Panc1 (cell line): ENCODE data around the gene PHC2. TPM values are rescaled to one million over a fixed set of nuclear protein-coding genes. Genes with fewer than 3 reads are reported as not detected.
A peak's percentile ranks its signal among the peaks of the same experiment; 100 is the strongest.

ENCODE experiments used
- ATAC-seq: fragments of 200-7000 bp; cut with Tn5 transposase; 2 replicates; pipeline ENCODE4 v1.9.1; 2020; ENCODE audit warnings: mild to moderate bottlenecking, moderate library complexity
- BruUV-seq: library from RNA; stranded (reverse); fragments of 400-500 nt; replicated peaks from 2 replicates; lab custom pipeline; 2021; lab: Mats Ljungman, UMichigan
- CTCF ChIA-PET: fragments of 300-600 bp; sonication (Branson Sonifier 250); formaldehyde crosslinking; loops from one replicate; lab custom pipeline; 2022; ENCODE audit warnings: antibody characterized with exemption; lab: Charles Lee
- POLR2A ChIA-PET: fragments of 300-600 bp; sonication (Branson Sonifier 250); formaldehyde crosslinking; loops from one replicate; lab custom pipeline; 2022; ENCODE audit warnings: antibody characterized with exemption; lab: Charles Lee
- DNase-seq: peaks from one replicate; pipeline ENCODE4 v3.0.0-alpha.2; 2010; ENCODE audit warnings: low read depth, low spot score
- H3K27ac ChIP-seq: 2 replicates; pipeline ENCODE4 v1.5.1; 2011; ENCODE audit warnings: mild to moderate bottlenecking, low read length, inconsistent platforms
- H3K27me3 ChIP-seq: fragments of 200-500 bp; sonication (Bioruptor generic); 2 replicates; pipeline ENCODE4 v1.6.0; 2014; ENCODE audit warnings: low read length, inconsistent platforms; ENCODE audit not compliant: control insufficient read depth, insufficient read depth
- H3K36me3 ChIP-seq: fragments of 200-500 bp; sonication (Bioruptor generic); 2 replicates; pipeline ENCODE4 v1.5.1; 2014; ENCODE audit warnings: inconsistent platforms, mild to moderate bottlenecking, low read length, moderate library complexity; ENCODE audit not compliant: control insufficient read depth, insufficient read depth
- H3K4me1 ChIP-seq: 2 replicates; pipeline ENCODE4 v1.5.1; 2011; ENCODE audit warnings: inconsistent platforms, mild to moderate bottlenecking, low read length, moderate library complexity; ENCODE audit not compliant: control insufficient read depth, insufficient read depth
- H3K4me3 ChIP-seq, 2 experiments: 2 replicates each; pipeline ENCODE4 v1.5.1; 2011 to 2012; ENCODE audit warnings: low read depth in 2 of 2, low read length in 2 of 2, mild to moderate bottlenecking in 2 of 2, inconsistent platforms in 1 of 2, moderate library complexity in 1 of 2
- H3K9me3 ChIP-seq: fragments of 200-500 bp; sonication (Bioruptor generic); 2 replicates; pipeline ENCODE4 v1.5.1; 2014; ENCODE audit warnings: low read depth, mild to moderate bottlenecking, inconsistent platforms, low read length, moderate library complexity; ENCODE audit not compliant: control insufficient read depth, insufficient read depth
- POLR2AphosphoS5 ChIP-seq: IDR thresholded peaks from 2 replicates; pipeline ENCODE4 v1.6.1; 2012; ENCODE audit warnings: mild to moderate bottlenecking, low read depth, low read length, moderate library complexity
- REST ChIP-seq, 2 experiments: IDR thresholded peaks; 2 replicates each; pipeline ENCODE4 v1.6.1; 2011 to 2012; ENCODE audit warnings: low read depth in 2 of 2, control low read depth in 1 of 2, low read length in 1 of 2, mild to moderate bottlenecking in 1 of 2, moderate library complexity in 1 of 2; ENCODE audit not compliant: insufficient read depth in 1 of 2
- SIN3A ChIP-seq: IDR thresholded peaks from 2 replicates; pipeline ENCODE4 v1.6.1; 2012; ENCODE audit warnings: low read depth, mild to moderate bottlenecking, low read length, moderate library complexity, borderline replicate concordance; ENCODE audit not compliant: insufficient read depth
- TCF7L2 ChIP-seq: IDR thresholded peaks from 2 replicates; pipeline ENCODE4 v1.6.1; 2011; ENCODE audit warnings: mild to moderate bottlenecking, low read depth, low read length, inconsistent platforms
- in situ Hi-C: cut with HindIII; loops from 2 replicates; pipeline ENCODE4 v1.10.0; 2016; ENCODE audit warnings: low sequenced_read_pairs, low pct_unique_long_range_greater_than_20kb
- intact Hi-C: fragments of 100-400 bp; cut with micrococcal nuclease; formaldehyde crosslinking; loops from one replicate; pipeline ENCODE4 v1.10.0; 2022; ENCODE audit not compliant: unreplicated experiment
- total RNA-seq: library from RNA; stranded (reverse); gene quantifications from one replicate; pipeline ENCODE4 v1.2.1, GENCODE V29; 2021; ENCODE audit not compliant: unreplicated experiment
- TF ChIP-seq, protein P1 (sequence below): fragments of 450-650 bp; IDR thresholded peaks from 2 replicates; pipeline ENCODE4 v1.5.1; 2017; ENCODE audit warnings: mild to moderate bottlenecking

Gene PHC2
- total RNA-seq, 1 experiment from 2014 or later, result 122 TPM

DNA sequence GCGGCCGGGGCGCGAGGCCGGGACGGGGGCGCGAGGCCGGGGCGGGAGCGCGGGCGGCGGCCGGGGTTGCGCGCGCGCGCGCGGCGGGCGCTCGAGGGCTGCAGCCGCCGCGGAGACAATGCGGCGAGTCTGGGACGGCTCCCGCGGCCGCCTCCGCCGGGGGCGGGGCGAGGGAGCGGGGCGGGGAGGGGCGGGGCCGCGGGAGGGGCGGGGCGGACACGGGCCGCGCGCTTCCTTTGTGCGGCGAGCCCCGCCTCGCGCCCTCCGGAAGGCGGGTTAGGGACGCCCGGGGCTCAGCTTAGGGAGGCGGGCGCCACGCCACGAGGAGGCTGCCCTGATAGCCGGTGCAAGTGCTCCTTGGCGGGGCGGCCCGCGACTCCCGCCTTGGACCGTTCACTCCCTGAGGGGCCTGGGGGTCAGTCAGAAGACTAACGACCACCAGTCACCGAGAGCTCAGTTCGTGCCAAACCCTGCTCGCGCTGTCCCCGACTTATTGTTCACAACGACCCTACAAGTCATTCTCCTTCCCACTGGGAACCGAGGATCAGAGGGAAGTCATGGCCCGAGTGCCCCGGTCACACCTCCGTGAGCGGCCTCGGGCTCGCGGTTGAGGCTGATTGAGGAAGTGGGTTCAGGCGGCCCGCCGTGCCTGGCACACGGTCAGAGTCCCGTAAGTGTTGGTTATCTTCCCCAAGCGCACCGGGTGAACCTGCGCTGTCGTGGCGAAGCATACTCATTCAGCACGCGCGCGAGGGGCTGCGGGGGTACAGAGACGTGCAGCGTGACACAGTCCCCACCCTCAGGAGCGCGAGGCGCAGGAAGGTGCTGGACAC, 80.9 kb downstream of the PHC2 start:
- Histone ChIP-seq H3K4me1 (peaks cover 34% of the 10 kb centered on the region), H3K9me3 (no peaks in the 10 kb centered on the region), H3K4me3 (peak overlapping the region; percentile 81), H3K27ac (peak overlapping the region; percentile 84), H3K36me3 (peaks cover 7% of the 10 kb centered on the region), H3K27me3 (no peaks in the 10 kb centered on the region)
- ChIA-PET POLR2A (interaction anchor here (0.6 kb wide), 1 partner anchor 52 kb away, joined by 8 read pairs; no protein-coding TSS in a partner anchor), CTCF (interaction anchor here (0.7 kb wide), 1 partner anchor 12 kb away, joined by 5 read pairs; no protein-coding TSS in a partner anchor)
- in situ Hi-C loops (no loop called here), intact Hi-C loops (no loop called here)
- ATAC-seq, result peak; percentile 89
- no TSS peak for BruUV-seq
- peak; percentile 76 for TF ChIP-seq POLR2AphosphoS5
- TF ChIP-seq TCF7L2, result no peak
- DNase-seq, result no peak

- in situ Hi-C loops (no loop called here), intact Hi-C loops (no loop called here)
- ATAC-seq (peak; percentile 72), DNase-seq (no peak)
- H3K36me3 ChIP-seq, result peaks cover 7% of the 10 kb centered on the region
- ChIA-PET POLR2A (interaction anchor here (0.6 kb wide), 1 partner anchor 51 kb away, joined by 8 read pairs; no protein-coding TSS in a partner anchor), CTCF (interaction anchor here (0.7 kb wide), 1 partner anchor 11 kb away, joined by 5 read pairs; no protein-coding TSS in a partner anchor)
- TF ChIP-seq, protein P1, sequence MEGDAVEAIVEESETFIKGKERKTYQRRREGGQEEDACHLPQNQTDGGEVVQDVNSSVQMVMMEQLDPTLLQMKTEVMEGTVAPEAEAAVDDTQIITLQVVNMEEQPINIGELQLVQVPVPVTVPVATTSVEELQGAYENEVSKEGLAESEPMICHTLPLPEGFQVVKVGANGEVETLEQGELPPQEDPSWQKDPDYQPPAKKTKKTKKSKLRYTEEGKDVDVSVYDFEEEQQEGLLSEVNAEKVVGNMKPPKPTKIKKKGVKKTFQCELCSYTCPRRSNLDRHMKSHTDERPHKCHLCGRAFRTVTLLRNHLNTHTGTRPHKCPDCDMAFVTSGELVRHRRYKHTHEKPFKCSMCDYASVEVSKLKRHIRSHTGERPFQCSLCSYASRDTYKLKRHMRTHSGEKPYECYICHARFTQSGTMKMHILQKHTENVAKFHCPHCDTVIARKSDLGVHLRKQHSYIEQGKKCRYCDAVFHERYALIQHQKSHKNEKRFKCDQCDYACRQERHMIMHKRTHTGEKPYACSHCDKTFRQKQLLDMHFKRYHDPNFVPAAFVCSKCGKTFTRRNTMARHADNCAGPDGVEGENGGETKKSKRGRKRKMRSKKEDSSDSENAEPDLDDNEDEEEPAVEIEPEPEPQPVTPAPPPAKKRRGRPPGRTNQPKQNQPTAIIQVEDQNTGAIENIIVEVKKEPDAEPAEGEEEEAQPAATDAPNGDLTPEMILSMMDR, result no peak
- TF ChIP-seq POLR2AphosphoS5, result peak; percentile 50; the same call in 1 of the 2 replicates
- no peak for TF ChIP-seq REST (IDR thresholded peaks at IDR 0.05; ENCODE audit: insufficient read depth in 1 of 2, low read depth in 2 of 2, low read length in 1 of 2)
- no peak for TF ChIP-seq TCF7L2
- peak; percentile 40; the same call in 1 of the 2 replicates for TF ChIP-seq SIN3A
- peaks cover 41% of the 10 kb centered on the region for H3K4me1 ChIP-seq
- peak overlapping the region; percentile 81 to 90 for H3K4me3 ChIP-seq
- H3K27me3 ChIP-seq, result no peaks in the 10 kb centered on the region
- no peaks in the 10 kb centered on the region for H3K9me3 ChIP-seq
- BruUV-seq, result no TSS peak
- H3K27ac ChIP-seq, result peak overlapping the region; percentile 93
Measured at GRCh38 chr1:33349081-33349759, 81.7 kb downstream of the PHC2 start.
